B cell (primary cell): ENCODE measurements around the gene ECT2.

Experiments used
- CTCF ChIP-seq: fragments of 200-600 bp; IDR thresholded peaks from one replicate; pipeline ENCODE4 v1.8.0; 2022; ENCODE audit warnings: antibody characterized with exemption, mild to moderate bottlenecking
- EZH2 ChIP-seq: IDR thresholded peaks from 2 replicates; pipeline ENCODE4 v1.6.1; 2012; ENCODE audit warnings: borderline replicate concordance, low read depth, mild to moderate bottlenecking, moderate library complexity, low read length; ENCODE audit not compliant: insufficient read depth, poor library complexity, severe bottlenecking

- no peak for TF ChIP-seq CTCF
- TF ChIP-seq EZH2: no peak
These were observed 24.1 kb upstream of the ECT2 start for GRCh38 chr3:172726380-172726779.
